GM10847 (cell line): Measurements from ENCODE around the gene NXPE2.

Experiments used
- POLR2A ChIP-seq: IDR thresholded peaks from 2 replicates; pipeline ENCODE4 v1.6.1; 2011; ENCODE audit not compliant: insufficient read length; ENCODE audit errors: extremely low read depth

Gene NXPE2

GRCh38 chr11:114724916-114725524, 46.7 kb downstream of the NXPE2 start:
- no peak for TF ChIP-seq POLR2A

GRCh38 chr11:114725623-114726022, 47.3 kb downstream of the NXPE2 start:
- no peak for TF ChIP-seq POLR2A

GRCh38 chr11:114736806-114737205, 58.5 kb downstream of the NXPE2 start:
- TF ChIP-seq POLR2A = no peak

GRCh38 chr11:114738954-114739353, 60.6 kb downstream of the NXPE2 start:
- TF ChIP-seq POLR2A = no peak

GRCh38 chr11:114745150-114745671, 66.9 kb downstream of the NXPE2 start:
- no peak for TF ChIP-seq POLR2A

GRCh38 chr11:114746013-114746412, 67.7 kb downstream of the NXPE2 start:
- no peak for TF ChIP-seq POLR2A
